ENCODE data around the gene SMAGP. TPM values are rescaled to one million over a fixed set of nuclear protein-coding genes. Genes with fewer than 3 reads are reported as not detected.
A peak's percentile ranks its signal among the peaks of the same experiment; 100 is the strongest.
"Not testable (repeated sequence)": the region's sequence is repeated elsewhere in the genome, so short reads cannot be mapped to it uniquely, and the experiment has no call there.

SMAGP gene
- total RNA-seq, 1 experiment from 2014 or later, result 16.8 TPM

DNA sequence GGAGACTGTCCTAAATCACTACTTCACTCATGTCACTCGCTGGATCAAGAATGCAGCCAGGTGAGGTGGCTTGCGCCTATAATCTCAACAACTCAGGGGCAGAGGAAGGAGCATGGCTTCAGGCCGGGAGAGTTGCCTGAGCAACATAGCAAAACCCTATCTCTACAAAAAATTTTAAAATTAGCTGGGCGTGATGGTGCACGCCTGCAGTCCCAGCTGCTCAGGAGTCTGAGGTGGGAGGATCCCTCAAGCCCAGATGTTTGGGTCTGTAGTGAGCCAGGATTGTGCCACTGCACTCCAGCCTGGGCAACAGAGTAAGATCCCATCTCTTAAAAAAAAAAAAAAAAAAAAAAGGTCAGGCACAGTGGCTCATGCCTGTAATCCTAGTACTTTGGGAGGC is 5.9 kb downstream of the SMAGP start:
- no peak for DNase-seq (ENCODE audit: low spot score)

DNA sequence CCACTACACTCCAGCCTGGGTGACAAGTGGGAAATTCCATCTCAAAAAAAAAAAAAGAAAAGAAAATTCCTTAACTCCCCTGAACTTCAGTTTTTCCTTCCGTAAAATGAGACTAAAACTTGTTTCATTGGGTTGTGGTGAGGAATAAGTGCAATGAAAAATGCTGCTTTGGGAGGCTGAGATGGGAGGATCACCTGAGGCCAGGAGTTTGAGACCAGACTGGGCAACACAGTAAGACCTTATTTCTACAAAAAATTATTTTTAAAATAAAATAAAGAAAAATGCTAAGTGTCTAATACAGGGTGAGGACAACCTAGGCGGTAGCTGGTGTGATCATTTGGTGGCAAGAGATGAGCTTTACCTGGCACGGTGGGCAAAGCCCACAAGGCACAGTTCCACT is 6.9 kb downstream of the SMAGP start:
- no peak for DNase-seq (ENCODE audit: low spot score)

DNA sequence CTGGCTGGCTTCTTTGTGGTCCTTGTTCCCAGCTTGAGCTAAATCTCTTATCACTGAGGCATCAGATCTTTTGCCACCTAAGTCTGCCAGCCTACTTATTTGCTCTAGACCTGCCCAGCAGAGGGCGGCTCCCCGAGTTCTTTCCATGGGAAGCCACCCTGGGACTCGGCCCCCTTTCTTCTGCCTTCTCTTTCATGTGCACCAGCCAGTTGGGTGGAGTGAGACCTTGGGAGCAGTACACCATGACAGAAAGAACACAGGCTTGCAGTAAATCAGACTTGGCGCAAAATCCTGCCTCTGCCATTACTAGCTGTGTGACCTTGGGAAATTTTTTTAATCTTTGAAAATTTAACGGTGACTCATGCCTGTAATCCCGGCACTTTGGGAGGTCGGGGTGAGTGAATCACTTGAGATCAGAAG is 7.4 kb downstream of the SMAGP start:
- peak; percentile 79 for DNase-seq (ENCODE audit: low spot score)

DNA sequence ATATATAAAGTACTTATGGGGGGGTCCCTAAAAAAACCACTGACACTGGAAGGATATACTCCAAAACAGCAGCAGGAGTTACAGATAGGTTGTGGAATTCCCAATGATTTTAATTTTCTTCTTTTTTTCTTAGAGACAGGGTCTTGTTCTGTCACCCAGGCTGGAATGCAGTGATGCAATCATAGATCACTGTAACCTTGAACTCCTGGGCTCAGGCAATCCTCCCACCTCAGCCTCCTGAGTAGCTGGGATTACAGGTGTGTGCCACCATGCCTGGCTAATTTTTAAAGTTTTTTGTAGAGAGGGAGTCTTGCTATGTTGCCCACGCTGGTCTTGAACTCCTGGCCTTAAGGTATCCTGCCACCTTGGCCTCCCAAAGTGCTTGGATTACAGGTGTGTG is 10.6 kb downstream of the SMAGP start:
- not testable (repeated sequence) for DNase-seq (ENCODE audit: low spot score)

DNA sequence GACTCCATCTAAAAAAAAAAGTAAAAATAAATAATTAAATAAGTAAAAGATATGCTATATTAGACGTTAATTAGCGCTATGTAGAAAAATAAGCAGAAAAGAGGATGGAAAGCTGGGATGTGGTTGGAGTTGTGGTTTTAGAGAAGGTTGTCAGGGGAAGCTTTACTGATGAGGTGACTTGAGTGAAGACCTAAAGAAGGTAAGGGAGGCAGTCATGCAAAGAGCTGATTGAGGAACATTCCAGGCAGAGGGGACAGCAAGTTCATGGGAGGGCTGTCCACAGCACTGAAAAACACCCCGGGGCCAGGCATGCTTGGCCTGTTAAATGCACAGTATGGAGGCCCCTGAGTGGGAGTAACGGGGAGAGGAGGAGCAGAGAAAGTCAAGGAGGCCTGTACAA is 15.7 kb downstream of the SMAGP start:
- no peak for DNase-seq (ENCODE audit: low spot score)

DNA sequence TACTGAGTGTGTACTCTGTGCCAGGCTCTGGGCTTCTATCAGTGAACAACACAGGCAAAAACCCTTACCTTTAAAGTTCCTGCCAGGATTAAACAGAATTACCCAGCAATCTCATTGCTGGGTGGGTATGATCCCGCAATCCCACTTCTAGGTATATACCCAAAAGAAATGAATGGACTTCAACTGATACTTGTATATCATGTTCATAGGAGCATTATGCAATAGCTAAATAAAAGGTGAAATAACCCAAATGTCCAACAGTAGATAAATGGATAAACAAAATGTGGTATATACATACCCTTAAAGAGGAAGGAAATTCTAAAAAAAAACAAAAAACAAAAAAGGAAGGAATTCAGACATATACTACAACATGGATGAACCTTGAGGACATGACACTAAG is 16.9 kb downstream of the SMAGP start:
- no peak for DNase-seq (ENCODE audit: low spot score)

DNA sequence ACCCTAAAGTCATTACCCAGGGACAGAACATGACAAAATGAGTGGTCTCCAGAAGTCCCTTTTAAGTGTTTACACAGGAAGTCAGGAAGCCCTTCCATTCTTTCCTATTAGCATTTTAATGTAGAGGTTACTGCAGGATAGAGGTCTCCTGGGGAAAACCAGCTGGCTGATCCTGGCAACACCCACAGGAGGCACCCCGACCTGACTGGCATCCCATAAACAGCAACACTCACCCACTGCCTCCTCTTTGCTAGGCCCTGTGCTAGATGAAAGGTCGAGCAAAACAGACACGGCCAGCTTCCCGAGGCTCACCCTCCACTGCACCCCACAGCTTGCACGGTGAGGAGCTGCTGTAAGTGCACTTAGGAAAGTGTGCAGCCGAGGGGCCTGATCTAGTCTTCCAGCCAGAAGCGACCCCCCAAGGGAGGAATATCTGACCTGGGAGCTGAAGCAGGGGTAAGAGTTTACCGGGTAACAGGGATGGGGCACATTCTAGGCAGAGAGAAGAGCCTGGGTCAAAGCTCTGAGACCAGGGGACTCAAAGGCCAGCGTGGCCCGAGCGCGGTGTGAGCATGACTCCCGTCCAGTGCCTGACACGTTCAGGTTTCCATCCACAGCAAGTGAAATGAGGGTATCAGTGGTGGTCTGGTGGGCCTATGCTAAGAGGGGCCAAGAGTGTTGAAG is 22.6 kb downstream of the SMAGP start:
- DNase-seq (ENCODE audit: low spot score), result no peak

DNA sequence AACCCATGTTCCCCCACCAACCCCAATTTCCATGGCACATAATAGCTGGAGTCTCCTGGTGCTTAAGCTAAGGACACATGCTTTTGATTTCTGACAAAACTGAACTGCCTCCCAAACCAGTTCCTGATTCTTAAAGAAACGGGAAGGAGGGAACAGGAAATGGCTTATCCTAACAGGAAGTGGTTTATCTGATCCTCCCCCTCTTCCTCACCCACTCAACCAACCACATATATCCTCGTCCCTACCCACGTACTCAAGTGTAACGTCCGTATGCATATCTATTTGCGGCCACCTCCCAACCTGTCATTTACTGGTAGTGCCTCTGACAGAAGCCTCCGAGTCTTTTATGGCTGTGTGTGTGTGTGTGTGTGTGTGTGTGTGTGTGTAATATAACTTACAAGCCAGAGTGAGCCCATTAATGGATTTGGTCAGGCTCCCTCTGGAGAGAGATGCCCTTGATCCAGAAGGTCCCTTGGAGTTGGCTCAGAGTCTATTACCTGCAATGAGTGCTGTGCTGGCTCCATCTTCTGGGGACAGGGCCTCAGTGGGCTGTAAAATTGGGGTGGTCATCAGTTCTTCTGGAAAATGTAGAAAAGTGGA is 23.9 kb downstream of the SMAGP start:
- DNase-seq (ENCODE audit: low spot score), result peak; percentile 78

DNA sequence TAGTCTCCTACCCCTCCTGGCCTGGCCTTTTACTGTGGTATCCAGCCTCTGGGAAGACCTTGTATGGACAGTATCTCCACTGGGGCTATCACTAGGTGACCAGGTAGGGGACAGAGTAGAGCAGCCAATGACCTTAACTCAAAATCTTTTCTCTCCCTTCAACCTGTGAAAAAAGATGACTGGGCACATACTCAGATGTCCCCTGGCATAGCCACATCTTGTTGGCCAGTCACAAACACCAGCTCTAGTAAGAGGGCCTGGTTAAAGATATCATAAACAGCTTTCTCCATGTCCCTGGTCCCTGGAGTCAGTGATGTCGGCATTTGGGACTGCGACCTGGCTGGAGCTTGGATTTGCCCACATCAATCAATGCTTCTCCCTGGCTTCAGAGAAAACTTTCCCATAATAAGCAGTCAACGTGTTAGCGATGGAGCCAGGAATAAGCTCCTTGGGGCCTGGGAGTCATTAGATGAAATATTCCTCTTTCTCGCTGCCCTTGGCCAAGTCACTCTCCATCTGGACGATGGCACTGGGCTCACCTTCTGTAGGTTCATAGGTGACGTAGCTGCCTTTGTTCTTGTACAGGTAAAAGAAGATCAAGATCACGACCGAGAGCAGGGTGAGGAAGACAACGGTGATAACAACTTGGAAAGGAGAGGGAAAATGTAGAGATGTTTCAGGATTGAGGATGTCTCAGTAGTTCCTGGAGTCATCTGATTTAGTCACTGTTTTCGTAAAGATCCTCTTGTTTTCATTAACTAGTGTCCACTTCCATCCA is 24.6 kb downstream of the SMAGP start:
- no peak for DNase-seq (ENCODE audit: low spot score)

DNA sequence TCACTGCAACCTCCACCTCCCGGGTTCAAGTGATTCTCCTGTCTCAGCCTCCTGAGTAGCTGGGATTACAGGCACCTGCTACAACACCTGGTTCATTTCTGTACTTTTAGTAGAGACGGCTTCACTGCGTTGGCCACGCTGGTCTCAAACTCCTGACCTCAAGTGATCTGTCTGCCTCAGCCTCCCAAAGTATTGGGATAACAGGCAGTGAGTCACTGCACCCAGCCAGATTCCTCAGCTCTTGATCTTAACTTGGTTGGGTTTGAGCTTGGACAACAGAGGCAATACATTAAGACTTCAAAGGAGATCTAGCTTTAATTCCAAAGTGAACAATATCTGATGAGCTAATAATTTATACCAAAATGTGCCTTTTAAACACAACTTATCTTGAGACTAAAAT is 25.9 kb downstream of the SMAGP start:
- DNase-seq (ENCODE audit: low spot score), result no peak

DNA sequence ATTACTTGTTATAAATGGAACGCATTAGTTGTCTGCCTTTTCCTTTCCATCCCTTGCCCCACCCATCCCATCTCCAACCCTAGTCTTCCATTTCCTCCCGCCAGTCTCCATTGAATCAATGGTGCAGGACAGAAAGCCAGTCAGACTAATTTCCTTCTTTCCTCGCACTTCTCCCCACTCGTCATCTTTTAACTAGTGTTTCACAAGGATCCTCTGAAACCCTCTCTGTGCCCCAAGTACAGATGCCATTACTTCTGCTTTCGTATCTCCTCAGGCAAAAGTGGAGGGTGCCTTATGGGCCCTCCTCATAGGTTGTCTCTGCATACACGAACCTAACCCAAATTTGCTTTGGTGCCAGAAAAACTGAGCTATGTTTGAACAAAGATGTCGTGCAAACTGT is 27.3 kb downstream of the SMAGP start:
- no peak for DNase-seq (ENCODE audit: low spot score)

DNA sequence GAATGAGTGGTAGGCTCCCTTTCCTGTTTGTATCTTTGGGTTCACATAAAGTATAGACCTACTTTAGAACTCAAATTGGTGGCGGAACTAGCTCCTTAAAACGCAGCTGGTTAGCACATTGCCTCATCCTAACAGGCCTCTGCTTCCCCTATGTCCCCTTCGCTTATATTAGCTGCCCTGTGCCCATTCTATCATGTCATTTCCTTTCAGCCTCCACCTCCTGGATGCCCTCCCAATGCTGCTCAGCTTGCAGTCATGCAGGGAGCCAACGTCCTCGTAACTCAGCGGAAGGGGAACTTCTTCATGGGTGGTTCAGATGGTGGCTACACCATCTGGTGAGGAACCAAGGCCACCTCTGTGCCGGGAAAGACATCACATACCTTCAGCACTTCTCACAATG is 28.1 kb downstream of the SMAGP start:
- no peak for DNase-seq (ENCODE audit: low spot score)

DNA sequence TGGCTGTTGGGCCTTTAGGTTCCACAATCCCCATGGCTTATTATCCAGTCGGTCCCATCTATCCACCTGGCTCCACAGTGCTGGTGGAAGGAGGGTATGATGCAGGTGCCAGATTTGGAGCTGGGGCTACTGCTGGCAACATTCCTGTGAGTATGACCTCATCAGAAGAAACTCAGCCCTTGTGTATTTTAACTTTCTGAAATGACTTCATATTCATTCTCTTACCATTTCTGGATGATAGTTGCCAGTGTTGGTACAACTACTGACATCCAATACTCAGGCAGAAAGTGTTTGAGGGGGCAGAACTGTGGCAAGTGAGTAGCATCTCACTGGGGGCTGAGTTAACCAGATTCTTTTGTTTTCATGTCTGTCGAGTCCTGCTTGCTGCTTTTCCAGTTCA is 29.2 kb downstream of the SMAGP start:
- DNase-seq (ENCODE audit: low spot score), result peak; percentile 20

DNA sequence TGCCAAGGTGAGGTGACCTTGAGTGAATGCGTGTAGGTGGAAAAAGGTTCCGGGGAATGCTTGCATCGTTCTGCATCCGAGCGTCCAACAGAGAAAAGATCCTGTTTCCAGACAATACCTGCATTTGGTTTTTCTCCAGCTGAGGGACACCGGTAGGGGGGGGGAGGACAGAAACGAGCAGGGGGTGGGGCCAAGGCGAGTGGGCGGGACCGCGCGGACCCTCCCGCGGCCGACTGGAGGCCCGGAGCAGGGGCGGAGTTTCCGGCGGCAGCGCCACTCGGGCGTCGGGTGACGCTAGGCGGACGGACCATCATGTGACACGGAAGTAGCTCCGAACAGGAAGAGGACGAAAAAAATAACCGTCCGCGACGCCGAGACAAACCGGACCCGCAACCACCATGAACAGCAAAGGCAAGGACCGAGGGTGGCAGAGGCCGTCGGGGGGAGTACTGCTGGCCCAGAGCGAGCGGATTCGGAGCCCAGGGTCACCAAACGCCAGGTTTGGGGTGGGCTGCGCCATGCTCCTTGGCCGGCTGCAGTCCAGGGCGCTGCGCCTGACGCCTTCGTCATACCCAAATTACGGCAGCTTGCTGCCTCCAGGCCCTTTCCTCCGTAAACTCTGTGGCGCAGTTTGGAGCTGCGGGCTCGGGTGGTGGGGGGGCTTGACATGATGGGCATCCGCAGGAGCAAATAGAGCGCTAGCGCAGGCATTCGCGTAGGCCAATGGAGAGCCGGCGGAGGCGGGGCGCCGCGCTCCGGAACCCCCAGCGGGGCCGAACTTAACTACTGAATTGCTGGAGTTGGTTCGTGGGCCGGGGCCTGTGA is 31.5 kb downstream of the SMAGP start, which contains the start of gene DAZAP2:
TSS of gene DAZAP2 (plus strand) at position 317 of the 825 bp plus-strand sequence. CDS start at position 399, 82 bp downstream.
- peak; percentile 90 for DNase-seq (ENCODE audit: low spot score)

DNA sequence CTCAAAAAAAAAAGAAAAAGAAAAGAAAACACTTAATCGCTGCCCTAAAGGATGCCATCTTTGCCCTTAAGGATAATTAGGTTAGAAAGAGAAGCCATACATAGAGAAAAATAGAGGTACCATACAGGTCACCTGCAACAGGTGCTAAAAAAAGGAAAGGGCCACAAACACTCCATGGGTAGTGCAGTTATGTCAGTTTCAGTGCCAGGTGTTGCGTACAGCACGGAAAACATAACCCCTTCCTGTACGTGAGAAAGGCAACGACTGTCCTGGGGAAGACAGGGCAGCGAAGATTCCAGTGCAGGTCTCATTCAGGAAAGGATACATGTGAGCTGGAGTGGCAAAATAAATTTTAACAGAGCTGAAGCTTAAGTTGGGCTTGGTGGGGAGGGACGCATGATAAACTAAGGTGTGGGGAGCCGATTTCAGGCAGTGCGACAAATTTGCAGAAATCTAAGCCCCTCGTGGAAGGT is 32.1 kb downstream of the SMAGP start:
- peak; percentile 5 for DNase-seq (ENCODE audit: low spot score)

DNA sequence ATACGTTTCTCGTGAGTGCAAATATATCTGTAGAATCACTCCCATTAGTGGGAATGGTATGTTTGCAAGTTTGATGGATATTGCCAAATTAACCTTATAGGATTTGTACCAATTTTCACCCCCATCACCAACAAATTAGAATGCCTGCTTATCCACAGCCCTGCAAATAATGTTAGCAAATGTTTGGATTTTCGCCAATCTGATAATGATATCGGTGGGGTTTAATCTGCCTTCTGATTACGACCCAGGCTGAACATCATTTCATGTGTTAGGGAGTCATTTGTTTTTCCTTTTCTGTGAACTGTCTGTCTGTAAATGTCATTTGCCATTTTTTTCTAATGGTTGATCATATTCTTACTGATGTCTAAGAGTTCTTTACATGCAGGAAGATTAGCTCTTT is 35.7 kb downstream of the SMAGP start:
- DNase-seq (ENCODE audit: low spot score), result no peak

DNA sequence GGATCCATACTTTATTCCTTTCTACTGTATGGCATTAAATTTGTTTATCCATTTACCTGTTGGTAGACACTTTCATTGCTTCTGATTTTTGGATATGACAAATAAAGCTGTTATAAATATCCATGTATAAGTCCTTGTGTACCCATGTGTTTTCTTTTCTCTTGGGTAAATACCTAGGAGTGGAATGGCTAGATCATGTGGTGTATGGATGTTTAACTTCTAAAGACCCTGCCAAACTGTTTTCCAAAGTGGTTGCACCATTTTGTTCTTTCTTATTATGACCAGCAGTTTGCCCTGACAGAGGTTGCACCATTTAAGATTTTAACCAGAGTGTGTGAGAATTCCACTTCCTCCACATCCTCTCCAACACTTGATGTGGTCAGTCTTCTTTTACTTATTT is 37.6 kb downstream of the SMAGP start:
- no peak for DNase-seq (ENCODE audit: low spot score)

DNA sequence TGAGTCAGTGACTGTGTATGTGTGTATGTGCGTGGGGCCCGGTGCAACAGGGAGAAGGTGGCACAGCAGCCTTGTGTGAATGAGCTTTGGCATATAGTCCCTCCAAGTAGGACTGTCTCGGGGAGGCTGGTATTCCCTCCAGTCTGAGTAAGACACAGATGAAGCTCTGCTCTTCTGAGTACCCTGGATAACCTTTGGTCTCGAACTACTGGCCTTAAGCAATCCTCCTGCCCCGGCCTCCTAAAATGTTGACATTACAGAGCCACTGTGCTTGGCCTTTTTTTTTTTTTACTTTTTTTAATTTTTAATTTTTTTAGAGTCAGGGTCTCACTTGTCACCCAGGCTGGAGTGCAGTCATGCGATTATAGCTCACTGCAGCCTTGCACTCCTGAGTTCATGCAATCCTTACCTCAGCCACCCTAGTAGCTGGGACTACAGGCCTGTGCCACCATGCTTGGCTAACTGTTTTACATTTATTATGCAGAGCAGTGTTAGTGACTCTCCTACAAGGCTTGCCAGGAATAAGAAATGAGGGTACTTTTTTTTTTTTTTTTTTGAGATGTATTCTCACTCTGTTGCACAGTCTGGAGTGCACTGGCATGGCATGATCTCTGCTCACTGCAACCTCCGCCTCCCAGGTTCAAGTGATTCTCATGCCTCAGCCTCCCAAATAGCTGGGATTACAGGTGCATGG is 41.0 kb downstream of the SMAGP start:
- no peak for DNase-seq (ENCODE audit: low spot score)

DNA sequence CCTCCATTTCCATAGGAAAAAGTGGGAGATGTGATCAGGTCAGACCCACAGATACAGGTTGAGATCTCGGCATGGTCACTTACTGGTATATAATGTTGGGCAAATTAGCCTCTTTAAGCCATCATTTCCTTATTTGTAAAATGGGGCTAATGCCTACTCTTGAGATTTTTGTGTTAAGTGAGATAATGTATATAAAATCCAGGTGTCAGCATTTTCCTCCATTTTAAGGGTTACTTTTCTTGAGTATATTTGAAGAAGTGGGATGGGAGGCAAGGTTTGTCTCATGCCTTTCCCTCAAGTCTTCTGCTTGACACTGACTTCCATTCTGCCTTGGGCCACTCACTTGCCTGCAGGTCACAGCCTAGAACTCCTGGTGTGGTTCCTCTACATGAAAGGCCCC is 42.3 kb downstream of the SMAGP start:
- no peak for DNase-seq (ENCODE audit: low spot score)

DNA sequence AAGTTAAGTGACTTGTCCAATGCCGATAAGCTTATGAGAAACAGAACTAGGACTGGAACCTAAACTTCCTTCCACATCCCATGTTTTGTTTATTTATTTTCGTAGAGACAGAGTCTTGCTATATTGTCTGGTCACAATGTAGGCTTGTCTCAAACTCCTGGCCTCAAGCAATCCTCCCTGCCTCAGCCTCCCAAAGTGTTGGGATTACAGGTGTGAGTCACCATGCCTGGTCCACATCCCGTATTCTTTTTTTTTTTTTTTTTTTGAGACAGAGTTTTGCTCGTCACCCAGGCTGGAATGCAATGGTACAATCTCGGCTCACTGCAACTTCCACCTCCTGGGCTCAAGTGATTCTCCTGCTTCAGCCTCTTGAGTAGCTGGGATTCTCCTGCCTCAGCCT is 43.1 kb downstream of the SMAGP start:
- not testable (repeated sequence) for DNase-seq (ENCODE audit: low spot score)

DNA sequence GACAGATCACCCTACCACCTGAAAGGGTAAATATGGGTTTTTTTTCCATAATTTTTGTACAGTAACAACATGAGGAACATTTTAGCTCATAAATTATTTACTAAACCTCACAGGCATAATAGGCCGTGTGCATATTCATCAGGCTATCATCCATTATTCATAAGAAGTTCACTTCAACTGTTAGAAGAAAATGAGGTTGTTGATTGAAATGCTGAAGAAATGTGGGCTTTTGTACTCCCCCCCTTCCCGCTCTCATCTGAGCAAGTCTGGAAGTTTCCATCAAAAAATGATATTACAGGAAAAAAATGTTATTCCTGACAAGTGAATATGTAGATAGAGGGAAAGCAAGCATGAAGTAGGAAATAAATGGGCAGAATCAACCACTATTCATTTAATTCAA is 44.4 kb downstream of the SMAGP start:
- DNase-seq (ENCODE audit: low spot score), result no peak
